ENCODE results near the gene PPP1R10. TPM values are rescaled to one million over a fixed set of nuclear protein-coding genes. Genes with fewer than 3 reads are reported as not detected.
A peak's percentile ranks its signal among the peaks of the same experiment; 100 is the strongest.

Gene PPP1R10
- total and polyA plus RNA-seq, 9 donors: 34.7 to 106 (median 76.0) TPM

GRCh38 chr6:30565772-30566171 is 51.3 kb downstream of the PPP1R10 start:
- peak in 1 of 5 donors; percentile 28 for DNase-seq
- TF ChIP-seq EP300 (IDR thresholded peaks at IDR 0.05): no peak
- intact Hi-C loops (cut with DNase I): no loop called here

GRCh38 chr6:30564114-30564513 is 52.9 kb downstream of the PPP1R10 start:
- no peak for TF ChIP-seq POLR2A (IDR thresholded peaks at IDR 0.05)
- no peak for TF ChIP-seq EP300 (IDR thresholded peaks at IDR 0.05)
- TF ChIP-seq CTCF (IDR thresholded peaks at IDR 0.05): no peak
- WGBS, 3 donors: 88 to 98% (median 95%) methylated on average over 1 of the region's 1 CpG
- Histone ChIP-seq H3K36me3 (no peaks in the 10 kb centered on the region), H3K27ac (no peak overlapping the region), H3K4me1 (ENCODE audit: insufficient read depth) (peaks cover 4% of the 10 kb centered on the region), H3K4me3 (no peak overlapping the region), H3K27me3 (no peaks in the 10 kb centered on the region), H3K9me3 (no peaks in the 10 kb centered on the region)
- no peak for DNase-seq
- intact Hi-C loops (cut with DNase I): no loop called here

More at GRCh38 chr6:30565772-30566171, 51.3 kb downstream of the PPP1R10 start:
- H3K4me3 ChIP-seq: no peak overlapping the region
- no peaks in the 10 kb centered on the region for H3K9me3 ChIP-seq
- H3K36me3 ChIP-seq: no peaks in the 10 kb centered on the region
- peaks cover 8% of the 10 kb centered on the region for H3K4me1 ChIP-seq (ENCODE audit: insufficient read depth)
- H3K27ac ChIP-seq: no peak overlapping the region
- no peaks in the 10 kb centered on the region for H3K27me3 ChIP-seq

DNA sequence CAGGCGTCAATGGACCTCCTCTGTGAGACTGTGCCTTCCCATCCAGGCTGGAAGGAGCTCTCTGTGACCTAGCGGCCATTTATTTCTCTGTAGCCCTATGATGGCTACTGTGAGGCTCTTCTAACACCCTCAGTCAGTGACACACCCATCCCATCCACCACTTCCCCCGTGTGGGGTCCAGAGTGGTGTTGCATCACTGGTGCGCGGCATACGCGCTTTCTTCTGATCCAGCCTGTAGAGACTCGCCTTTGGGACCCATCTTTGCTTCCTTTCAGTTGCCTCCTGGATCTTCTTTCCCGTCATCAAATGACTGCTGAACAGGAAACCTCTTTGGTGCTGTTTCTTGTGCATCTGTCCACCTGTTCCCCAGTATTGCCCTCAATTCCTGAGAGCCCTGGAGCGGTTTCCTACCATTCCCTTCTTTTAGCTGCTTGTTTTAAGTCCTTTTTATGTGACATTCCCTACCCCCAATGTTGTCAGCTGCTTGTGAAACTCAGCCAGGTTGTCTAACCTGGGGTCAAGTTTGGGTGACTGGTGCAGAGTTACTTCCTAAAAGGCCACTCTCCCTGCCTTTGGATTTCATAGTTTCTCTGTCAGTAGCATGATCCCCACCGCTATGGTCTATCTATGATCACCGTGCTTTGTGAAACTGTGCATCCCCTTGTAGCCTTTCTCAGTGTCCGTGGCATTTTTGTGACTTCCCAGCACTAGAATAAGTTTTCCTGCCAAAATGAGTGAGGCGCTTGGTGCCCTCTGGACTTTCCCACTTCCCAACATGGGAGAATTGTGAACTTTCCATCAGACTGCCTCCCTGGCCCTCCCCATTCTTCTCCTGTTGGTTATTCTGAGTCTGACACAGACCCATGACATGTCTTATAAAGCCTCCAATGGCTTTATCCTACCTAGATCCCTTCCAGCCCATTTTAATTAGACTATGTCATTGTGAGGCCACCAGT is 54.3 kb downstream of the PPP1R10 start:
- no peak overlapping the region for H3K27ac ChIP-seq
- peaks cover 6% of the 10 kb centered on the region for H3K4me1 ChIP-seq (ENCODE audit: insufficient read depth)
- H3K36me3 ChIP-seq: no peaks in the 10 kb centered on the region
- no peak overlapping the region for H3K4me3 ChIP-seq
- no peaks in the 10 kb centered on the region for H3K9me3 ChIP-seq
- H3K27me3 ChIP-seq: no peaks in the 10 kb centered on the region
- intact Hi-C loops (cut with DNase I): no loop called here
- 91 to 92% (median 91%) methylated on average over 14 of the region's 14 CpGs for WGBS, 3 donors
- TF ChIP-seq EP300 (IDR thresholded peaks at IDR 0.05): no peak
- TF ChIP-seq CTCF (IDR thresholded peaks at IDR 0.05): no peak
- TF ChIP-seq POLR2A (IDR thresholded peaks at IDR 0.05): no peak
- DNase-seq: no peak

GRCh38 chr6:30560930-30561329 is 56.1 kb downstream of the PPP1R10 start:
- 92 to 95% (median 92%) methylated on average over 3 of the region's 3 CpGs for WGBS, 3 donors
- intact Hi-C loops (cut with DNase I): no loop called here
- no peak overlapping the region for H3K4me3 ChIP-seq

More at GRCh38 chr6:30560930-30561329, 56.1 kb downstream of the PPP1R10 start:
- no peaks in the 10 kb centered on the region for H3K27me3 ChIP-seq
- peaks cover 4% of the 10 kb centered on the region for H3K4me1 ChIP-seq (ENCODE audit: insufficient read depth)
- TF ChIP-seq EP300 (IDR thresholded peaks at IDR 0.05) (no peak), POLR2A (IDR thresholded peaks at IDR 0.05) (no peak), CTCF (IDR thresholded peaks at IDR 0.05) (no peak)
- no peaks in the 10 kb centered on the region for H3K9me3 ChIP-seq
- H3K27ac ChIP-seq: no peak overlapping the region
- DNase-seq: no peak
- H3K36me3 ChIP-seq: no peaks in the 10 kb centered on the region
